Psoas muscle (tissue), 8 donors: Measurements from ENCODE around the gene MTOR. TPM values are rescaled to one million over a fixed set of nuclear protein-coding genes. Genes with fewer than 3 reads are reported as not detected.
"Not testable (repeated sequence)": the region's sequence is repeated elsewhere in the genome, so short reads cannot be mapped to it uniquely, and the experiment has no call there.

ENCODE experiments used
- ATAC-seq, 4 donors: fragments of 200-7000 bp; cut with Tn5 transposase; one replicate each; pipeline ENCODE4 v1.9.1; 2020; ENCODE audit warnings: moderate library complexity in 3 of 4, mild to moderate bottlenecking in 2 of 4
- DNase-seq, 2 donors: peaks; one replicate each; pipeline ENCODE4 v3.0.0-alpha.2; 2020
- H3K27ac ChIP-seq: fragments of 200-600 bp; one replicate; pipeline ENCODE4 v1.8.0; 2022
- H3K27me3 ChIP-seq, 3 donors: fragments of 200-600 bp in 1 of 3; one replicate each; pipeline versions ENCODE4 v1.6.1 to v1.8.0; 2013 to 2022; ENCODE audit warnings: low read length in 2 of 3, mild to moderate bottlenecking in 2 of 3, moderate library complexity in 1 of 3; ENCODE audit not compliant: insufficient read depth in 3 of 3
- H3K36me3 ChIP-seq, 2 donors: fragments of 200-600 bp in 1 of 2; one replicate each; pipeline versions ENCODE4 v1.6.1 to v1.8.0; 2013 to 2022; ENCODE audit warnings: low read depth in 1 of 2, mild to moderate bottlenecking in 1 of 2, moderate library complexity in 1 of 2; ENCODE audit not compliant: insufficient read depth in 1 of 2
- H3K4me1 ChIP-seq: fragments of 200-600 bp; one replicate; pipeline ENCODE4 v1.8.0; 2022
- H3K4me3 ChIP-seq: fragments of 200-600 bp; one replicate; pipeline ENCODE4 v1.8.0; 2022; ENCODE audit warnings: mild to moderate bottlenecking
- H3K9me3 ChIP-seq: fragments of 200-600 bp; one replicate; pipeline ENCODE4 v1.8.0; 2022
- CTCF ChIP-seq: fragments of 200-600 bp; IDR thresholded peaks from one replicate; pipeline ENCODE4 v1.8.0; 2022; ENCODE audit warnings: antibody characterized with exemption
- WGBS, 3 donors: extraction: QIAGEN DNeasy Blood & Tissue Kit; methylation state at CpG; one replicate each; pipeline versions ENCODE4 v1.1.6 to v1.1.7; 2013; 5-methylcytosine and 5-hydroxymethylcytosine counted together
- intact Hi-C, 2 donors: fragments of 100-400 bp; cut with DNase I; formaldehyde crosslinking; loops; one replicate each; pipeline versions ENCODE4 v1.11.0 to v1.14.2; 2022
- polyA plus RNA-seq, 3 donors: library from polyadenylated mRNA; stranded (reverse); fragments of 200-250 nt; gene quantifications; one replicate each; pipeline ENCODE4 v1.2.3, GENCODE V29; 2013
- total RNA-seq, 4 donors: library from RNA; stranded (reverse); fragmentation: NEBNext Ultra II Directional in 2 of 4; extraction: Animal tissue kit (Norgen Biotek cat#: 25700) in 2 of 4; gene quantifications; one replicate each; pipeline versions ENCODE4 v1.2.1 to v1.2.4, GENCODE V29; 2021 to 2023
- donor health status: healthy with polysubstance abuse.
- donor health status: DM: no; HTN: no; CAD: no; lungs with moderate emphysema.
- donor health status: Bipolar disorder and iron deficiency.
- donor health status: healthy.
- donor health status: DM: yes; HTN: yes; CAD: no.
- donor health status: DM: no; HTN: no; CAD: no.
- donor health status: DM: no; HTN: no; CAD: no.
- donor health status: DM: yes; HTN: yes; CAD: no.

Gene MTOR
- total and polyA plus RNA-seq, 7 donors, result 24.0 to 50.8 (median 44.0) TPM

DNA sequence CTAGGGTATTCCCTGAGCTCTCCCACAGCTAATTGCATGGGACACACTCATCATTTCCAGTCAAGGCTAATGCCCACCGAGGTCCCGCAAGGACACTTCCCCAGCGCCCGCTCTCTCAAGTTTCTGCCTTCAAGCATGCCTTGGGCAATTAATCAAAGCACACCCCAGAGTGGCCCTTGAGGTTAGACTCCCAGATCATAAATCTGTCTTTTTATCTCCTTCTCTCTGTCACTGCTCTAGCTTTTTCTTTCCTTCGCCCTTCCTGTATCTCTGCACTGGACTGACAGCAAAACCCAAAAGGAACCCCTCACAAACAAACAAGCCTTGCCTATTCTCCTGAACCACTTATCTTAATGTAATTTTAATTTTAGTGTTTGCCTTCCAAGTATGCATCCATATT lies 154.8 kb downstream of the MTOR start:
- DNase-seq (no peak), ATAC-seq (no peak)
- Histone ChIP-seq H3K9me3 (no peaks in the 10 kb centered on the region), H3K4me1 (no peaks in the 10 kb centered on the region), H3K27me3 (no peaks in the 10 kb centered on the region), H3K27ac (no peak overlapping the region), H3K4me3 (no peak overlapping the region), H3K36me3 (peaks cover 12 to 76% of the 10 kb centered on the region in 2 donors)
- 70 to 89% (median 82%) methylated on average over 5 of the region's 5 CpGs for WGBS, 3 donors
- TF ChIP-seq CTCF, result no peak
- intact Hi-C loops, result loop anchor here in 1 of 2 donors (5.0 kb wide), 1 partner anchor 35 kb away; no protein-coding TSS in a partner anchor

DNA sequence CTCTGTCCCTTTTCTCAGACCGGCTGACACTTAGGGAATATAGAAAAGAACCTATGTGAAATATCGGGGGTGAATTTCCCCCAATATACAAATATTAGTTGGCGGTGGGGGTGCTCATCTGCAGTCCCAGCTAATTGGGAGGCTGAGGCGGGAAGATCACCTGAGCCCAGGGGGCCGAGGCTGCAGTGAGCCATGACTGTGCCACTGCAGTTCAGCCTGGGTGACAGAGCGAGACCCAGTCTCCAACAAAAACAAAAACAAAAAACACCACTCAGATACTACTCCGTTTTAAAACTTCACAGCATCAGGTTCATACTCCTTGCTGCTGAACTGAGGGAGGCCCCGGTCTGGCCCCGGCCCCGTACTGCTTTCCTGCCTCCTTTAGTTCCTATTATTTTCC lies 156.8 kb downstream of the MTOR start:
- Histone ChIP-seq H3K36me3 (peaks cover 10 to 56% of the 10 kb centered on the region in 2 donors), H3K27me3 (no peaks in the 10 kb centered on the region), H3K9me3 (no peaks in the 10 kb centered on the region), H3K4me1 (no peaks in the 10 kb centered on the region), H3K27ac (no peak overlapping the region), H3K4me3 (no peak overlapping the region)
- 91 to 95% (median 93%) methylated on average over 10 of the region's 10 CpGs for WGBS, 3 donors
- TF ChIP-seq CTCF, result no peak
- ATAC-seq (no peak), DNase-seq (no peak)
- intact Hi-C loops, result loop anchor here in 1 of 2 donors (5.0 kb wide), 1 partner anchor 33 kb away; no protein-coding TSS in a partner anchor

DNA sequence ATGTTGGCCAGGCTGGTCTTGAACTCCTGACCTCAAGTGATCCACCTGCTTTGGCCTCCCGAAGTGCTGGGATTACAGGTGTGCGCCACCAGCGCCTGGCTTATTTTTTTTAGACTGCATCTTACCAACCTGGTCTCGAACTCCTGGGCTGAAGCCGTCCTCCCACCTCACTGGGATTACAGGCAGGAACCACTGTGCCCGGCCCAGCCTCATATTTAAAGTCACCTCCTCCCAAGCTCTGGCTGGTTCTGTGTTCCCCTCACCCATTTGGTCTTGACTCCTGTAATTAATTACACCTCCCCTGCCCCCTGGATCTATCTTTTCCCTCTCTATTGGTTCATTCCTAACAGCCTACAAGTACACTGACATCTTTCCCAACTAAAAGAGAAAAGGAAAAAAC lies 161.0 kb downstream of the MTOR start:
- 85 to 91% (median 88%) methylated on average over 6 of the region's 6 CpGs for WGBS, 3 donors
- DNase-seq (no peak), ATAC-seq (no peak)
- no peaks in the 10 kb centered on the region for H3K27me3 ChIP-seq
- peaks cover 11% of the 10 kb centered on the region for H3K4me1 ChIP-seq
- peaks cover 2 to 32% of the 10 kb centered on the region in 2 donors for H3K36me3 ChIP-seq
- TF ChIP-seq CTCF, result no peak
- no peak overlapping the region for H3K27ac ChIP-seq
- H3K9me3 ChIP-seq, result no peaks in the 10 kb centered on the region
- intact Hi-C loops, result loop anchor here in 1 of 2 donors (5.0 kb wide), 1 partner anchor 51 kb away; no protein-coding TSS in a partner anchor
- no peak overlapping the region for H3K4me3 ChIP-seq

GRCh38 chr1:11100806-11101205 lies 161.5 kb downstream of the MTOR start:
- not testable (repeated sequence) for H3K27me3 ChIP-seq, H3K4me3 ChIP-seq, ATAC-seq, H3K27ac ChIP-seq, H3K9me3 ChIP-seq, DNase-seq
- 93 to 97% (median 95%) methylated on average over 17 of the region's 17 CpGs for WGBS, 3 donors
- Histone ChIP-seq H3K36me3 (peaks cover 2 to 32% of the 10 kb centered on the region in 2 donors), H3K4me1 (peaks cover 11% of the 10 kb centered on the region)
- intact Hi-C loops, result loop anchor here in 1 of 2 donors (5.0 kb wide), 1 partner anchor 51 kb away; no protein-coding TSS in a partner anchor

DNA sequence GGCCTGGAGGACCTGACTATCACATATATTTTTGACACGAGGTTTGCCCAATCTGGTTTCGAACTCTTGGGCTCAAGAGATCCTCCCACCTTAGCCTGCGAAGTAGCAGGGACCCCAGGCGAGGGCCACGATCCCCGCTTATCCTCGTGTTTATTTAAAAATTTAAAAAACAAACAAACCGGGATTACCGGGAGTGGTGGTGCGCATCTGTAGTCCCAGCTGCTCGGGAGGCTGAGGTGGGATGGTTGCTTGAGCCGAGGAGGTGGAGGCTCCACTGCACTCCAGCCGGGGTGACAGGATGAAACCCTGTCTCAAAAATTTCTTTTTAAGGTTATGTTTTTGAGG lies 162.2 kb downstream of the MTOR start:
- H3K27me3 ChIP-seq, result no peaks in the 10 kb centered on the region
- H3K36me3 ChIP-seq, result peaks cover 2 to 32% of the 10 kb centered on the region in 2 donors
- peak overlapping the region; percentile 99 for H3K4me3 ChIP-seq
- intact Hi-C loops, result loop anchor here in 1 of 2 donors (5.0 kb wide), 1 partner anchor 52 kb away; no protein-coding TSS in a partner anchor
- no peaks in the 10 kb centered on the region for H3K9me3 ChIP-seq
- peak overlapping the region; percentile 82 for H3K27ac ChIP-seq
- ATAC-seq (no peak), DNase-seq (no peak)
- 63 to 71% (median 63%) methylated on average over 13 of the region's 13 CpGs for WGBS, 3 donors
- TF ChIP-seq CTCF, result no peak
- H3K4me1 ChIP-seq, result peaks cover 11% of the 10 kb centered on the region
